Suprapubic skin (tissue), 3 donors: ENCODE data around the gene ZG16.

Experiments
- POLR2A ChIP-seq, 2 donors: fragments of 450-650 bp; IDR thresholded peaks; one replicate each; pipeline ENCODE4 v1.6.1; 2017; ENCODE audit warnings: antibody characterized with exemption in 2 of 2, mild to moderate bottlenecking in 2 of 2, moderate library complexity in 2 of 2
- TF ChIP-seq, protein P1 (sequence below), 2 donors: fragments of 200-600 bp in 1 of 2; fragments of 450-650 bp in 1 of 2; sonication (generic) in 1 of 2; IDR thresholded peaks; one replicate each; pipeline ENCODE4 v1.5.1; 2016 to 2019; ENCODE audit warnings: antibody characterized with exemption in 2 of 2, mild to moderate bottlenecking in 1 of 2, moderate library complexity in 1 of 2

DNA sequence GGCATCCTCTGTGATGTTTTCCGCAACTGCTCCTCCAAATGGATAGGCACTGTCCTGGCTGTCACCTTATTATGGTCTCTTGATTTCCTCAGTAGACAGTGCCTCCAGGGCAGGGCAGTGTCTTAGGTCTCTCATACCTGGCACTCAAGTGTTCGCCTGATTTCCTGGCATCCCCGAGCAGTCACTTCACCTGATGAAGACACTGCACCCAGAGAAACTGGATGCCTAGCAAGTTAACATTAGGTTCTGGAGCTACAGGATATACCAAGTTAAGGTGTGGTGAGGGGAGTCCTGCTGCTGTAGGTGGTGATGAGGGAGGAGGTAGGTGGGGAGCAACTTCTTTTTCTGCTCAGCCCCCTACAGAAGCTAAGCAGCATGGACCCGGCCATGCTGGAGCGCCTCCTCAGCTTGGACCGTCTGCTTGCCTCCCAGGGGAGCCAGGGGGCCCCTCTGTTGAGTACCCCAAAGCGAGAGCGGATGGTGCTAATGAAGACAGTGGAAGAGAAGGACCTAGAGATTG is 24.4 kb downstream of the ZG16 start:
- TF ChIP-seq, protein P1, sequence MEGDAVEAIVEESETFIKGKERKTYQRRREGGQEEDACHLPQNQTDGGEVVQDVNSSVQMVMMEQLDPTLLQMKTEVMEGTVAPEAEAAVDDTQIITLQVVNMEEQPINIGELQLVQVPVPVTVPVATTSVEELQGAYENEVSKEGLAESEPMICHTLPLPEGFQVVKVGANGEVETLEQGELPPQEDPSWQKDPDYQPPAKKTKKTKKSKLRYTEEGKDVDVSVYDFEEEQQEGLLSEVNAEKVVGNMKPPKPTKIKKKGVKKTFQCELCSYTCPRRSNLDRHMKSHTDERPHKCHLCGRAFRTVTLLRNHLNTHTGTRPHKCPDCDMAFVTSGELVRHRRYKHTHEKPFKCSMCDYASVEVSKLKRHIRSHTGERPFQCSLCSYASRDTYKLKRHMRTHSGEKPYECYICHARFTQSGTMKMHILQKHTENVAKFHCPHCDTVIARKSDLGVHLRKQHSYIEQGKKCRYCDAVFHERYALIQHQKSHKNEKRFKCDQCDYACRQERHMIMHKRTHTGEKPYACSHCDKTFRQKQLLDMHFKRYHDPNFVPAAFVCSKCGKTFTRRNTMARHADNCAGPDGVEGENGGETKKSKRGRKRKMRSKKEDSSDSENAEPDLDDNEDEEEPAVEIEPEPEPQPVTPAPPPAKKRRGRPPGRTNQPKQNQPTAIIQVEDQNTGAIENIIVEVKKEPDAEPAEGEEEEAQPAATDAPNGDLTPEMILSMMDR (IDR thresholded peaks at IDR 0.05) = no peak
- no peak for TF ChIP-seq POLR2A (IDR thresholded peaks at IDR 0.05)
